Erythroblast (primary cell): Measurements from ENCODE around the gene SUGT1.

Experiments used
- GATA1 ChIP-seq: IDR thresholded peaks from 2 replicates; pipeline ENCODE4 v1.6.1; 2011; ENCODE audit warnings: low read depth, mild to moderate bottlenecking, control low read depth, low read length, moderate library complexity
- POLR2A ChIP-seq: IDR thresholded peaks from 2 replicates; pipeline ENCODE4 v1.6.1; 2011; ENCODE audit warnings: mild to moderate bottlenecking, low read length

DNA sequence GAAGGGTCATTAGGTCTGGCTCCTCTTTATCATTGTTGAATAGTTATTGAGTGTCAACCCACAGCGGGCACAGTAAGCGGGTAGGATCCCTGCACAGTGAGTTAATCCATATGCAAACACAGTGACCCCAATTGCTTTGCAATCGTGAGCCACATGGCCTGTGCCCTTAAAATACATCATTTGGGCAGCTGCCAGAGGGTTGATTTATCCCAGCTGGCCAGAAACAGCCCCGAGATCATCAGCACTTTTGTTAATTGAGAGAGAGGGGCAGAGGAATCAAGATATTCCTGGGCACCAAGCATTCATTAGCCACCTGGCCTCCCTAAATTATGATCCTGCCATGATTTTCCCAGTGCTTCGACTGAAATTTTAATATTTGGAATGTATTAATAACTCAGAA lies 96.8 kb downstream of the SUGT1 start:
- TF ChIP-seq POLR2A (no peak), GATA1 (no peak)
